Measurements from ENCODE around the gene GSK3B.

DNA sequence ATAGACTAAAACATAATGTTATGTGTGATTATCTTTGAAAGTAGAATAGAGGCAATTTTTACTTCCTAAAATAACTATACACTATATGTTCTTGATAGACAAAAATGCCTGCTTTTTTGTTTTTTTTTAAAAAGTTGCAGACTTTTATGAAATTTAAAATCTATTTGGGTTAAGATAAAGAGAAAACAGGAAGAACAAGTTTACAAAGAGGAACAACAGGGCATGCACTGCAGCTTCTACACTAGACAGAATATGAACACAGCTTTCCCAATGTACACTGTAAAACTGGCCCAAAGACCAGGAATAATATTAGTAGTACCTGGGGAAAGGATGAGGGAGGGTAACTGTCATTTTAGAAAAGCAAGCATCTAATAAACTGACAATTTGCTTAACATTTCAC lies 258.7 kb downstream of the GSK3B start:
- TF ChIP-seq SP1 (IDR thresholded peaks at IDR 0.05; ENCODE audit: low read depth): no peak
- no peak for TF ChIP-seq RAD21 (IDR thresholded peaks at IDR 0.05; ENCODE audit: low read depth)
- TF ChIP-seq, protein P1, sequence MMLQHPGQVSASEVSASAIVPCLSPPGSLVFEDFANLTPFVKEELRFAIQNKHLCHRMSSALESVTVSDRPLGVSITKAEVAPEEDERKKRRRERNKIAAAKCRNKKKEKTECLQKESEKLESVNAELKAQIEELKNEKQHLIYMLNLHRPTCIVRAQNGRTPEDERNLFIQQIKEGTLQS (IDR thresholded peaks at IDR 0.05): no peak
- TF ChIP-seq, protein P2, sequence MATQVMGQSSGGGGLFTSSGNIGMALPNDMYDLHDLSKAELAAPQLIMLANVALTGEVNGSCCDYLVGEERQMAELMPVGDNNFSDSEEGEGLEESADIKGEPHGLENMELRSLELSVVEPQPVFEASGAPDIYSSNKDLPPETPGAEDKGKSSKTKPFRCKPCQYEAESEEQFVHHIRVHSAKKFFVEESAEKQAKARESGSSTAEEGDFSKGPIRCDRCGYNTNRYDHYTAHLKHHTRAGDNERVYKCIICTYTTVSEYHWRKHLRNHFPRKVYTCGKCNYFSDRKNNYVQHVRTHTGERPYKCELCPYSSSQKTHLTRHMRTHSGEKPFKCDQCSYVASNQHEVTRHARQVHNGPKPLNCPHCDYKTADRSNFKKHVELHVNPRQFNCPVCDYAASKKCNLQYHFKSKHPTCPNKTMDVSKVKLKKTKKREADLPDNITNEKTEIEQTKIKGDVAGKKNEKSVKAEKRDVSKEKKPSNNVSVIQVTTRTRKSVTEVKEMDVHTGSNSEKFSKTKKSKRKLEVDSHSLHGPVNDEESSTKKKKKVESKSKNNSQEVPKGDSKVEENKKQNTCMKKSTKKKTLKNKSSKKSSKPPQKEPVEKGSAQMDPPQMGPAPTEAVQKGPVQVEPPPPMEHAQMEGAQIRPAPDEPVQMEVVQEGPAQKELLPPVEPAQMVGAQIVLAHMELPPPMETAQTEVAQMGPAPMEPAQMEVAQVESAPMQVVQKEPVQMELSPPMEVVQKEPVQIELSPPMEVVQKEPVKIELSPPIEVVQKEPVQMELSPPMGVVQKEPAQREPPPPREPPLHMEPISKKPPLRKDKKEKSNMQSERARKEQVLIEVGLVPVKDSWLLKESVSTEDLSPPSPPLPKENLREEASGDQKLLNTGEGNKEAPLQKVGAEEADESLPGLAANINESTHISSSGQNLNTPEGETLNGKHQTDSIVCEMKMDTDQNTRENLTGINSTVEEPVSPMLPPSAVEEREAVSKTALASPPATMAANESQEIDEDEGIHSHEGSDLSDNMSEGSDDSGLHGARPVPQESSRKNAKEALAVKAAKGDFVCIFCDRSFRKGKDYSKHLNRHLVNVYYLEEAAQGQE (IDR thresholded peaks at IDR 0.05; ENCODE audit: low read depth): no peak
- TF ChIP-seq, protein P3, sequence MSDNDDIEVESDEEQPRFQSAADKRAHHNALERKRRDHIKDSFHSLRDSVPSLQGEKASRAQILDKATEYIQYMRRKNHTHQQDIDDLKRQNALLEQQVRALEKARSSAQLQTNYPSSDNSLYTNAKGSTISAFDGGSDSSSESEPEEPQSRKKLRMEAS (IDR thresholded peaks at IDR 0.05): no peak
- TF ChIP-seq POLR2AphosphoS5 (IDR thresholded peaks at IDR 0.05; ENCODE audit: low read depth, low read length): no peak
- TF ChIP-seq, protein P4, sequence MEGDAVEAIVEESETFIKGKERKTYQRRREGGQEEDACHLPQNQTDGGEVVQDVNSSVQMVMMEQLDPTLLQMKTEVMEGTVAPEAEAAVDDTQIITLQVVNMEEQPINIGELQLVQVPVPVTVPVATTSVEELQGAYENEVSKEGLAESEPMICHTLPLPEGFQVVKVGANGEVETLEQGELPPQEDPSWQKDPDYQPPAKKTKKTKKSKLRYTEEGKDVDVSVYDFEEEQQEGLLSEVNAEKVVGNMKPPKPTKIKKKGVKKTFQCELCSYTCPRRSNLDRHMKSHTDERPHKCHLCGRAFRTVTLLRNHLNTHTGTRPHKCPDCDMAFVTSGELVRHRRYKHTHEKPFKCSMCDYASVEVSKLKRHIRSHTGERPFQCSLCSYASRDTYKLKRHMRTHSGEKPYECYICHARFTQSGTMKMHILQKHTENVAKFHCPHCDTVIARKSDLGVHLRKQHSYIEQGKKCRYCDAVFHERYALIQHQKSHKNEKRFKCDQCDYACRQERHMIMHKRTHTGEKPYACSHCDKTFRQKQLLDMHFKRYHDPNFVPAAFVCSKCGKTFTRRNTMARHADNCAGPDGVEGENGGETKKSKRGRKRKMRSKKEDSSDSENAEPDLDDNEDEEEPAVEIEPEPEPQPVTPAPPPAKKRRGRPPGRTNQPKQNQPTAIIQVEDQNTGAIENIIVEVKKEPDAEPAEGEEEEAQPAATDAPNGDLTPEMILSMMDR (IDR thresholded peaks at IDR 0.05 in 2 of 3, conservative IDR thresholded peaks at IDR 0.05 in 1 of 3; ENCODE audit: borderline replicate concordance in 1 of 3, insufficient read depth in 1 of 3, low read depth in 2 of 3, low read length in 2 of 3): no peak
- TF ChIP-seq EZH2 (IDR thresholded peaks at IDR 0.05): no peak
- TF ChIP-seq SIN3A (IDR thresholded peaks at IDR 0.05; ENCODE audit: low read depth): no peak
- TF ChIP-seq, protein P5, sequence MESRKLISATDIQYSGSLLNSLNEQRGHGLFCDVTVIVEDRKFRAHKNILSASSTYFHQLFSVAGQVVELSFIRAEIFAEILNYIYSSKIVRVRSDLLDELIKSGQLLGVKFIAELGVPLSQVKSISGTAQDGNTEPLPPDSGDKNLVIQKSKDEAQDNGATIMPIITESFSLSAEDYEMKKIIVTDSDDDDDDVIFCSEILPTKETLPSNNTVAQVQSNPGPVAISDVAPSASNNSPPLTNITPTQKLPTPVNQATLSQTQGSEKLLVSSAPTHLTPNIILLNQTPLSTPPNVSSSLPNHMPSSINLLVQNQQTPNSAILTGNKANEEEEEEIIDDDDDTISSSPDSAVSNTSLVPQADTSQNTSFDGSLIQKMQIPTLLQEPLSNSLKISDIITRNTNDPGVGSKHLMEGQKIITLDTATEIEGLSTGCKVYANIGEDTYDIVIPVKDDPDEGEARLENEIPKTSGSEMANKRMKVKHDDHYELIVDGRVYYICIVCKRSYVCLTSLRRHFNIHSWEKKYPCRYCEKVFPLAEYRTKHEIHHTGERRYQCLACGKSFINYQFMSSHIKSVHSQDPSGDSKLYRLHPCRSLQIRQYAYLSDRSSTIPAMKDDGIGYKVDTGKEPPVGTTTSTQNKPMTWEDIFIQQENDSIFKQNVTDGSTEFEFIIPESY (IDR thresholded peaks at IDR 0.05; ENCODE audit: extremely low read depth, insufficient replicate concordance, low read length): no peak

All from HCT116 (cell line).